HG02678 (cell line): Measurements from ENCODE around the gene ADAM15.
A peak's percentile ranks its signal among the peaks of the same experiment; 100 is the strongest.

Experiments used
- ATAC-seq: cut with Tn5 transposase; IDR thresholded peaks from one replicate; pipeline ENCODE4 v1.9.1; 2021; ENCODE audit warnings: mild to moderate bottlenecking, moderate library complexity; ENCODE audit not compliant: unreplicated experiment

The ADAM15 gene

DNA sequence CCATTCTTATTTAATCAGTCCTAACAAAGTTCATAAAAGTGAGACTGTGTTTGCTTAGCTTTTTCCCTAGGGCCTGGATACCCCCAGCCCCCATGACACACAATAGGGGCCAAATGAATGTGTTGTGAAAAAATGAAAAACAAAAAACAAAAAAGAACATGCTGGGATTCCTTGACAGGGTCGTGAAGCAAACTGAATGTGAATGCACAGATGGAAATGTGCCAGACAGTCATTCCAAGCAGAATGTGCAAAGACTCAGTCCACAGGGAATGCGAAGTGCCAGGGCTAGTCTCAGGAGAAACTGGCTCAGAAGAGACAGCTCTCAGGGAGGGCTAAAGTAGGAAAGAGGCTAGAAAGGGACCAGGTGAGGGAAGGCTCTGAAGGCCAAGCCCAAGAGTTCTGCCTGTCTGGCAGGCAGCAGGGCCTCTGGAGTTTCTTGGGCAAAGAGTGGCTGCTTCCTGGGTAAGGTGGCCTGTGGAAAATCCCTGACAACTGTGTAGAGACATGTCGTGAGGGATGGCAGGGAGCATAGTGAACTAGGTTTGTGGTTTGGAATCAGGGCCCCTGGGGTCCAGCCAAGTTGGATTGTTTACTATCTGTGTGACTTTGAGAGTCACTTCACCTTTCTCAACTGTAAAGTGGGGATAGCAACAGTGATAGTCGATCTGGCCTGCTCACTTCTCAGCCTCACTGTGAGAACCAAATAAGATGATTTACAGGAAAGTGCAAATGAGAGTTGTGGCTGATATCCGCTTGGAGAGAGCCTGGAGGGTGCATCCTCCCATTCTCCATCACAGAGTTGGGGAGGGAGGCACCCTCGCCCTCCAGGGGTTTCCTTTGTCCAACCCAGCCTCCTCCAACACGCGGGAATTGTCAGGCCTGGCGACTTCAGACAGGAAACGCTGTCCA is 1.2 kb upstream of the ADAM15 start:
- no peak for ATAC-seq

DNA sequence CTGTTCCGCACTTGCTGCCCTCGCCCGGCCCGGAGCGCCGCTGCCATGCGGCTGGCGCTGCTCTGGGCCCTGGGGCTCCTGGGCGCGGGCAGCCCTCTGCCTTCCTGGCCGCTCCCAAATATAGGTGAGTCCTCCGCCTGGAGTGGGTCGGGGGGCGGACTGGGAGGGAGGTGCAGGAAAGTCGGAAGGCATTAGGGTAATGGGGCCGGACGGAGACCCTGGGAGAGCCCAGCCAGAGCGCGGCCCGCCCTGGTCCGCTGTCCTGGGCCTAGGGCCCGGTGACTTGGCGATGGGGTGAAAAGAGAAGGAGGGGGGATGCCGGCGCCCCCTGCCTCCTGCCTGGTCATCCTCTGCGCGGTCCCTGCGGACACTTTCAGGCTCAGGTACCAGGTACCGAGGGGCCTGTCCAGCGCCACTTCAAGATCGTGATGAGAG is 243 bp downstream of the ADAM15 start:
- ATAC-seq: no peak

GRCh38 chr1:155051777-155052398 is 772 bp downstream of the ADAM15 start:
- ATAC-seq: peak; percentile 3

GRCh38 chr1:155052439-155053395 is 1.6 kb downstream of the ADAM15 start:
- no peak for ATAC-seq

GRCh38 chr1:155053531-155054105 is 2.5 kb downstream of the ADAM15 start:
- ATAC-seq: no peak

DNA sequence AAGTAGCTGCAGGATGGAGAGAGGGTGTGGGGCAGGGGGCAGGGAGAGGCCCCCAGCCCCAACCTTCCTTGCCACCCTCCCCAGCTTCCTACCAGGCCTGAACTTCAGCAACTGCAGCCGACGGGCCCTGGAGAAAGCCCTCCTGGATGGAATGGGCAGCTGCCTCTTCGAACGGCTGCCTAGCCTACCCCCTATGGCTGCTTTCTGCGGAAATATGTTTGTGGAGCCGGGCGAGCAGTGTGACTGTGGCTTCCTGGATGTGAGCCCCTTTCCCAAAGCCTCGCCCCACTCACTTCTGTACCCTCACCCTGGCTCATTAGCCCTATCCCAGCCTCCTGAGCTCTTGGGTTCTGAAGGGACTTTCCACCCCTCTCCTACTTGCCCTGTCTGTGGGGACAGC is 6.0 kb downstream of the ADAM15 start:
- ATAC-seq: no peak

- ATAC-seq: no peak
Observed at GRCh38 chr1:155057788-155058211, 6.7 kb downstream of the ADAM15 start.

- no peak for ATAC-seq
Observed at GRCh38 chr1:155060736-155061135, 9.6 kb downstream of the ADAM15 start.

DNA sequence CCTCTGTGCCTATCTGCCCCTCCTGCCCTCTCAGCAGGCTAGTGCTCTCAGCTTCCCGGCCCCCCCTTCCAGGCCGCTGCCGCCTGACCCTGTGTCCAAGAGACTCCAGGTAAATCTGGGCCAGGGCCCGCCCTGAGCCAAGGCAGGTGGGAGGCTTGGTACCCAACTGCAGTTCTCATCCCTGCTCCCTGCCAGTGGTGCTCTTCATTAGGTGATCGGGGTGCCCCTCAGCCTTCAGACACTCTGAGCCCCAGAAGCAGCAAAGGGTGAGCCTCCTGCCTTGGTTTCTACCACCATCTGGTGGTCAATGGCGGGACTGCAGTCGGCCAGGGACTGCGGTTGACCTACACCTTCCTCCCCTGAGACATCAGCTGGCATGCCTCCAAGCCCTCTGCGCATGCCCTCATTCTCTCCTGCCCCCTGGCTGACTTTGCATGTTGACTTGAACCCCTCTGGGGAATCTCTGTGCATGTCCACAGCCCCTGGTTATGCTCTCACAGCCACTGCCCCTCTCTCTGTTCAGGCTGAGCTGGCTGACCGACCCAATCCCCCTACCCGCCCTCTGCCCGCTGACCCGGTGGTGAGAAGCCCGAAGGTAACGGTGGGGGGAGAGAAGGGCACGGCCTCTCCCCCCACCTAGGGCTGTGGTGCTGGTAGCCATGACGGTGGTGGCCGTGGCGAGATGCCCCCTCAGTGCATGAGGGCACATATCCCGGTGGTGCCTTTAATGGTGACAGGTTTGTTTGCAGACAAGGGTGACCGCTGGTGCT is 10.4 kb downstream of the ADAM15 start:
- ATAC-seq: peak; percentile 42

- no peak for ATAC-seq
Observed at GRCh38 chr1:155062151-155062686, 11.1 kb downstream of the ADAM15 start.

DNA sequence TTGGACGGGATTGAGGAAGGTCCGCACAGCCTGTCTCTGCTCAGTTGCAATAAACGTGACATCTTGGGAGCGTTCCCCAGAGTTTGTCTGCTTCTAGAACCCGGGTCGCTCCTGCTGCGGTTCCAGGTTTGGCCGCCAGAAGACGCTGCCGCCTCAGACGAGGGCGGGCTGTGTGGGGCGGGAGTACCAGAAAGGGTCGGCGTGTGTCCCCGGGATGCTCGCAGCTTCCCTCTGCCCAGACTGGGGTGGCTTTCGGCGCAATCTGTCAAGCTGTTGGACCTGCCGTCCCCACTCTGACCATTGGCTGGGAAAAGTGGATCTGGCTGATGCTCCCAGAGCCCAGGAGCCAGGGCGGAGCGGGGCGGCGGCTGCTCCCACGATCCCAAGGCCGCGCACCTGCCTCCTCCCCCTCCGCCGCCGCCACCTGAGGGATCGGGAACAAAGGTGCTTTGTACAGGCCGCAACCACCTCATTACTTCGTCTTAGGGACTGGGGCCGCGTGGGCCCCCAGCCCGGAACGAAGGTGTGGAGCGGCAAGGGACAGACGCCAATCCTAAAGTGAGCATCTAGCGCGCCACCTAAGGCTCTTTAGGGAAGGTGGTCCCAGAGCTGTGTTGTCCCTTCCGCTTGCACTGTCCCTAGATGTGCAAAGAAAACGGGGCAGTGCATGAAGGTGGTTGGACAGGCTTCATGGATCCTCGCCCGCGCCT is 11.7 kb downstream of the ADAM15 start:
- peak; percentile 30 for ATAC-seq

DNA sequence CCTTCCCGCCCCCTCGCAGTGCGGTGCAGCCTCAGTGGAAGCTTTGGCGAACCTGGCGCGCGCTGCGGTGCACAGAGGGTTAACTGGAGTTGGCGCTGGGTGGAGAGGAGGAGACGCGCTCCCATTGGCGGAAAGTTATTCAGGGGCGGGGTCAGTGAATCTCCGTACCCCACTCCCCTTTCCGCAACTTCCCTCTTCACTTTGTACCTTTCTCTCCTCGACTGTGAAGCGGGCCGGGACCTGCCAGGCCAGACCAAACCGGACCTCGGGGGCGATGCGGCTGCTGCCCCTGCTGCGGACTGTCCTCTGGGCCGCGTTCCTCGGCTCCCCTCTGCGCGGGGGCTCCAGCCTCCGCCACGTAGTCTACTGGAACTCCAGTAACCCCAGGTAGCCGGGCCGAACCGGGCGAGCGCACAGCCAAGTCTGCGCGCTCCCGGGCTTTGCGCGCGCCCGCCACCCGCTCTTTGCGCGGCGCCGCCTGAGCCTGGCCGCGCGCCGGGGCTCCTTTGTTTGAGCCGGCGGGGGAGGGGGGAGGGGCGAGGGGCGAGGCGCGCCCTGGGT is 12.5 kb downstream of the ADAM15 start, which contains the start of gene EFNA4:
TSS of gene EFNA4 (plus strand) at position 191 of the 561 bp plus-strand sequence. CDS start at position 275, 84 bp downstream.
- peak; percentile 79 for ATAC-seq

- no peak for ATAC-seq
Observed at GRCh38 chr1:155064111-155064831, 13.2 kb downstream of the ADAM15 start.

GRCh38 chr1:155064832-155065429 is 13.8 kb downstream of the ADAM15 start:
- ATAC-seq: no peak

DNA sequence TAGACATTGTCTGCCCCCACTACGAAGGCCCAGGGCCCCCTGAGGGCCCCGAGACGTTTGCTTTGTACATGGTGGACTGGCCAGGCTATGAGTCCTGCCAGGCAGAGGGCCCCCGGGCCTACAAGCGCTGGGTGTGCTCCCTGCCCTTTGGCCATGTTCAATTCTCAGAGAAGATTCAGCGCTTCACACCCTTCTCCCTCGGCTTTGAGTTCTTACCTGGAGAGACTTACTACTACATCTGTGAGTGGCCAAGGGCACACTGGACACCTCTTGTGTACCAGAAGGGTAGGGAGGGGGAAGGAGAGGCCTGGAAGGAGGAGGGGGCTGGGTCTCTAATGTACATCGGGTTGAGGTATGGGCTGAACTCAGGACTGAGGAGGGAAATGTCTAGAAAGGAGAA is 15.7 kb downstream of the ADAM15 start:
- no peak for ATAC-seq

DNA sequence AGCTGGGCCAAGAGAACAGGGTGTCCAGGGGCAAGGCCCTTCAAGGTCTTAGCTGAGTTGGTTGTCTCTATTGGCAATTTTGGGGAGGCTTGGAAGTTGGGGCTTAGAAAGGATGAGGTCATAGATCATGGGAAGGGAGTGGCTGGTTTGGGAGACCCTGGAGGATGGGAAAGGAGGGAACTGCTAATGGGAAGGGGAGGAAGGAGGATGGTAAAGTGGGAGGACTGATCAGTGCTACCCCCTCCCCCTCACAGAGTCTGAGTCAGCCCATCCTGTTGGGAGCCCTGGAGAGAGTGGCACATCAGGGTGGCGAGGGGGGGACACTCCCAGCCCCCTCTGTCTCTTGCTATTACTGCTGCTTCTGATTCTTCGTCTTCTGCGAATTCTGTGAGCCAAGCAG is 17.5 kb downstream of the ADAM15 start:
- ATAC-seq: no peak

GRCh38 chr1:155069551-155070157 is 18.5 kb downstream of the ADAM15 start:
- ATAC-seq: no peak
